ENCODE results near the gene PTPN1. TPM values are rescaled to one million over a fixed set of nuclear protein-coding genes. Genes with fewer than 3 reads are reported as not detected.

The PTPN1 gene
- total and polyA plus RNA-seq, 2 of the 13 experiments (the other 11 are each of a cell fraction or from before 2014, with no cell fraction given) = 17.7 to 37.2 TPM

DNA sequence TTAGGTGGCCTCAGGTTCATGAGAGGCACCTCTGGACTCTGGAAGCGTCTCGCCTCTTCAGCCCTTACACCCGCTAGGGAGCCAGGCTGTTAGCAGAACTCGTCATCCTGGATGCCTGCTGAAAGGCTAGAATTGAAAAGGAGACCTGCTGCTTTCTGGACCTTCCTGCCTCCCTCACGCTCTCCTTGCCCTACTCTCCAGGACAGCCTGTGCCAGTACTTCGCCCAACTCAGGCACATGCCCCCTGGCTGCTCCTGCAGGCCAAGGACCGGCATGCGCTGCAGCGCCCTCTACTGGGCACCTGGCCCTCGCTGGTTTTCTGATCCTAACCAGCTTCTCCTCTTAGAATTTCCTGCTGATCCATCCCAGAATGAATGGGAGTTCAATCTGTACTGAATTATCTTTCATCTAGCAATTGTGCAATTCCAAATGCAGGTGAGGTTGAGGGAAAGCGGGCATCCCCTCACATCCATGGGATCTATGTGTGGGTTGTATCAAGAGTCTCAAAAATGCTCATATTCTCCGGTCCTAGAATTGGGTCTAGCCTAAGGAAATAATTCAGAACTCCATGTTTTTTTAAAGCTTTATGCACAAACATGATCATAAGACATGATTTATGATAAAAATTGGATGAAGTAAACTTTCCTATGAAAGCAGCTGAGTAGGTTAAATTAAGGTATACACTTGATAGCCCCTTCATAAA lies 78.0 kb downstream of the PTPN1 start (continued):
- TF ChIP-seq RBM39 (IDR thresholded peaks at IDR 0.05; ENCODE audit: low read depth, low read length, poor library complexity, severe bottlenecking) (no peak), ZNF432 (CRISPR knock-in tag; IDR thresholded peaks at IDR 0.05; ENCODE audit: borderline replicate concordance) (no peak), NCOA1 (CRISPR knock-in tag; IDR thresholded peaks at IDR 0.05) (no peak), ZNF180 (CRISPR knock-in tag; IDR thresholded peaks at IDR 0.05; ENCODE audit: borderline replicate concordance, low read depth) (no peak), KLF9 (CRISPR knock-in tag; IDR thresholded peaks at IDR 0.05; ENCODE audit: low read depth) (no peak), ZBTB7A (CRISPR knock-in tag; IDR thresholded peaks at IDR 0.05) (no peak), POLR2AphosphoS2 (IDR thresholded peaks at IDR 0.05; ENCODE audit: low read depth, low read length) (no peak), SRSF9 (IDR thresholded peaks at IDR 0.05; ENCODE audit: borderline replicate concordance, insufficient read depth, low read depth, low read length, poor library complexity, severe bottlenecking) (no peak), ZNF772 (CRISPR knock-in tag; IDR thresholded peaks at IDR 0.05) (no peak), ZSCAN29 (CRISPR knock-in tag; conservative IDR thresholded peaks at IDR 0.05) (no peak), RBM22 (optimal IDR thresholded peaks at IDR 0.05; ENCODE audit: low read length) (peak; percentile 83), ZNF850 (CRISPR knock-in tag; conservative IDR thresholded peaks at IDR 0.05) (no peak), TFAP4 (IDR thresholded peaks at IDR 0.05; ENCODE audit: borderline replicate concordance, low read depth) (0 out of 2 replicates have a peak, but pooled peaks have one; percentile 12), CCAR2 (optimal IDR thresholded peaks at IDR 0.05; ENCODE audit: low read depth, low read length) (no peak), ZNF3 (CRISPR knock-in tag; IDR thresholded peaks at IDR 0.05) (no peak), ZNF768 (CRISPR knock-in tag; IDR thresholded peaks at IDR 0.05) (no peak), KLF13 (CRISPR knock-in tag; IDR thresholded peaks at IDR 0.05) (0 out of 2 replicates have a peak, but pooled peaks have one; percentile 63), SPEN (CRISPR knock-in tag; IDR thresholded peaks at IDR 0.05; ENCODE audit: low read depth) (no peak), CREB3 (CRISPR knock-in tag; IDR thresholded peaks at IDR 0.05) (no peak), REXO4 (CRISPR knock-in tag; IDR thresholded peaks at IDR 0.05; ENCODE audit: borderline replicate concordance) (no peak), HDAC6 (IDR thresholded peaks at IDR 0.05; ENCODE audit: low read depth, low read length) (no peak), TOE1 (CRISPR knock-in tag; IDR thresholded peaks at IDR 0.05) (no peak), BRD4 (CRISPR knock-in tag; IDR thresholded peaks at IDR 0.05) (no peak), MAF1 (CRISPR knock-in tag; IDR thresholded peaks at IDR 0.05; ENCODE audit: borderline replicate concordance) (no peak), ZNF263 (CRISPR knock-in tag; IDR thresholded peaks at IDR 0.05) (no peak)
- TF ChIP-seq, protein P1, sequence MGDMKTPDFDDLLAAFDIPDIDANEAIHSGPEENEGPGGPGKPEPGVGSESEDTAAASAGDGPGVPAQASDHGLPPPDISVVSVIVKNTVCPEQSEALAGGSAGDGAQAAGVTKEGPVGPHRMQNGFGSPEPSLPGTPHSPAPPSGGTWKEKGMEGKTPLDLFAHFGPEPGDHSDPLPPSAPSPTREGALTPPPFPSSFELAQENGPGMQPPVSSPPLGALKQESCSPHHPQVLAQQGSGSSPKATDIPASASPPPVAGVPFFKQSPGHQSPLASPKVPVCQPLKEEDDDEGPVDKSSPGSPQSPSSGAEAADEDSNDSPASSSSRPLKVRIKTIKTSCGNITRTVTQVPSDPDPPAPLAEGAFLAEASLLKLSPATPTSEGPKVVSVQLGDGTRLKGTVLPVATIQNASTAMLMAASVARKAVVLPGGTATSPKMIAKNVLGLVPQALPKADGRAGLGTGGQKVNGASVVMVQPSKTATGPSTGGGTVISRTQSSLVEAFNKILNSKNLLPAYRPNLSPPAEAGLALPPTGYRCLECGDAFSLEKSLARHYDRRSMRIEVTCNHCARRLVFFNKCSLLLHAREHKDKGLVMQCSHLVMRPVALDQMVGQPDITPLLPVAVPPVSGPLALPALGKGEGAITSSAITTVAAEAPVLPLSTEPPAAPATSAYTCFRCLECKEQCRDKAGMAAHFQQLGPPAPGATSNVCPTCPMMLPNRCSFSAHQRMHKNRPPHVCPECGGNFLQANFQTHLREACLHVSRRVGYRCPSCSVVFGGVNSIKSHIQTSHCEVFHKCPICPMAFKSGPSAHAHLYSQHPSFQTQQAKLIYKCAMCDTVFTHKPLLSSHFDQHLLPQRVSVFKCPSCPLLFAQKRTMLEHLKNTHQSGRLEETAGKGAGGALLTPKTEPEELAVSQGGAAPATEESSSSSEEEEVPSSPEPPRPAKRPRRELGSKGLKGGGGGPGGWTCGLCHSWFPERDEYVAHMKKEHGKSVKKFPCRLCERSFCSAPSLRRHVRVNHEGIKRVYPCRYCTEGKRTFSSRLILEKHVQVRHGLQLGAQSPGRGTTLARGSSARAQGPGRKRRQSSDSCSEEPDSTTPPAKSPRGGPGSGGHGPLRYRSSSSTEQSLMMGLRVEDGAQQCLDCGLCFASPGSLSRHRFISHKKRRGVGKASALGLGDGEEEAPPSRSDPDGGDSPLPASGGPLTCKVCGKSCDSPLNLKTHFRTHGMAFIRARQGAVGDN (CRISPR knock-in tag; IDR thresholded peaks at IDR 0.05) = peak; percentile 92
